GM12891 (cell line): ENCODE results near the gene WNT2B.

Experiments
- POLR2A ChIP-seq: IDR thresholded peaks from 2 replicates; pipeline ENCODE4 v1.6.1; 2011; ENCODE audit warnings: low read depth, low read length, control low read depth
- POLR2AphosphoS5 ChIP-seq: IDR thresholded peaks from 2 replicates; pipeline ENCODE4 v1.6.1; 2011; ENCODE audit warnings: low read depth, low read length, control low read depth
- TAF1 ChIP-seq: IDR thresholded peaks from 2 replicates; pipeline ENCODE4 v1.6.1; 2011; ENCODE audit warnings: low read depth, low read length, control low read depth

- TF ChIP-seq POLR2A (no peak), POLR2AphosphoS5 (no peak), TAF1 (no peak)
Measured at GRCh38 chr1:112506731-112507130, 2.0 kb upstream of the WNT2B start.
